ENCODE data around the gene RASGEF1C. TPM values are rescaled to one million over a fixed set of nuclear protein-coding genes. Genes with fewer than 3 reads are reported as not detected.

RASGEF1C gene
- total and polyA plus RNA-seq, 2 of the 13 experiments (the other 11 are each of a cell fraction or from before 2014, with no cell fraction given), result not detected

- TF ChIP-seq AKNA (CRISPR knock-in tag; IDR thresholded peaks at IDR 0.05; ENCODE audit: borderline replicate concordance) (no peak), ZNF567 (CRISPR knock-in tag; IDR thresholded peaks at IDR 0.05; ENCODE audit: borderline replicate concordance) (no peak), NFRKB (IDR thresholded peaks at IDR 0.05) (no peak), ZNF275 (CRISPR knock-in tag; IDR thresholded peaks at IDR 0.05; ENCODE audit: borderline replicate concordance) (no peak), SNRNP70 (IDR thresholded peaks at IDR 0.05; ENCODE audit: low read depth, low read length) (no peak), RFX3 (CRISPR knock-in tag; IDR thresholded peaks at IDR 0.05) (no peak), NCOR1 (IDR thresholded peaks at IDR 0.05; ENCODE audit: borderline replicate concordance, low read length) (no peak), NR0B2 (CRISPR knock-in tag; IDR thresholded peaks at IDR 0.05) (no peak), ZSCAN20 (CRISPR knock-in tag; IDR thresholded peaks at IDR 0.05; ENCODE audit: borderline replicate concordance) (no peak), ZNF878 (CRISPR knock-in tag; IDR thresholded peaks at IDR 0.05) (no peak), MTA3 (CRISPR knock-in tag; IDR thresholded peaks at IDR 0.05) (no peak), CBFB (CRISPR knock-in tag; IDR thresholded peaks at IDR 0.05) (no peak), KDM6A (CRISPR knock-in tag; IDR thresholded peaks at IDR 0.05; ENCODE audit: low read depth) (no peak)
Measured at GRCh38 chr5:180251141-180251540, 42.1 kb upstream of the RASGEF1C start (continued).
